HG03432 (cell line): Measurements from ENCODE around the gene ICAM2.

Experiments used
- ATAC-seq: cut with Tn5 transposase; IDR thresholded peaks from one replicate; pipeline ENCODE4 v1.9.1; 2021; ENCODE audit warnings: mild to moderate bottlenecking, moderate library complexity; ENCODE audit not compliant: unreplicated experiment

ICAM2 gene

GRCh38 chr17:64045176-64045575 lies 24.7 kb upstream of the ICAM2 start:
- no peak for ATAC-seq

GRCh38 chr17:64042700-64043485 lies 22.5 kb upstream of the ICAM2 start:
- no peak for ATAC-seq

- ATAC-seq, result no peak
Observed at GRCh38 chr17:64041912-64042311, 21.5 kb upstream of the ICAM2 start.

GRCh38 chr17:64040206-64040605 lies 19.8 kb upstream of the ICAM2 start:
- no peak for ATAC-seq

- ATAC-seq, result no peak
Observed at GRCh38 chr17:64039106-64039400, 18.6 kb upstream of the ICAM2 start.

- no peak for ATAC-seq
Observed at GRCh38 chr17:64038331-64039105, 18.1 kb upstream of the ICAM2 start.

GRCh38 chr17:64037802-64038201 lies 17.4 kb upstream of the ICAM2 start:
- no peak for ATAC-seq

GRCh38 chr17:64037180-64037579 lies 16.7 kb upstream of the ICAM2 start:
- ATAC-seq, result no peak

GRCh38 chr17:64036198-64036922 lies 15.9 kb upstream of the ICAM2 start:
- no peak for ATAC-seq

- ATAC-seq, result no peak
Observed at GRCh38 chr17:64032081-64032480, 11.6 kb upstream of the ICAM2 start.

- ATAC-seq, result no peak
Observed at GRCh38 chr17:64028874-64029464, 8.5 kb upstream of the ICAM2 start.

- ATAC-seq, result peak; percentile 63
Observed at GRCh38 chr17:64025732-64026294, 5.4 kb upstream of the ICAM2 start.

GRCh38 chr17:64024781-64025731 lies 4.6 kb upstream of the ICAM2 start:
- no peak for ATAC-seq

- no peak for ATAC-seq
Observed at GRCh38 chr17:64024215-64024654, 3.8 kb upstream of the ICAM2 start.

- ATAC-seq, result no peak
Observed at GRCh38 chr17:64022611-64023063, 2.2 kb upstream of the ICAM2 start.

- peak; percentile 8 for ATAC-seq
Observed at GRCh38 chr17:64019551-64019961, 877 bp downstream of the ICAM2 start.

GRCh38 chr17:64017381-64017980 lies 3.0 kb downstream of the ICAM2 start:
- ATAC-seq, result no peak

- ATAC-seq, result no peak
Observed at GRCh38 chr17:64016974-64017373, 3.5 kb downstream of the ICAM2 start.

GRCh38 chr17:64016231-64016784 lies 4.1 kb downstream of the ICAM2 start:
- no peak for ATAC-seq
